ENCODE data around the gene KSR1. TPM values are rescaled to one million over a fixed set of nuclear protein-coding genes. Genes with fewer than 3 reads are reported as not detected.

KSR1 gene
- total and polyA plus RNA-seq, 2 of the 4 experiments (the other 2 are of a cell fraction), result 12.5 to 21.9 TPM

GRCh38 chr17:27429666-27430382 lies 26.4 kb upstream of the KSR1 start:
- in situ Hi-C loops (cut with MboI; ENCODE audit: low sequenced_read_pairs), result loop anchor here (25.0 kb wide), 1 partner anchor 193 kb away; no protein-coding TSS in a partner anchor
- Histone ChIP-seq H3K4ac (ENCODE audit: low read depth, low read length) (no peak overlapping the region), H3K9ac (ENCODE audit: low read depth, low read length) (no peak overlapping the region), H3K27ac (ENCODE audit: insufficient read depth, low read length) (no peak overlapping the region), H2AFZ (replicated peaks; ENCODE audit: low read length, poor library complexity) (no peak overlapping the region), H4K20me1 (ENCODE audit: insufficient read depth, low read length) (no peaks in the 10 kb centered on the region), H4K8ac (ENCODE audit: low read depth in 2 of 2, low read length in 2 of 2) (no peak overlapping the region), H3K4me1 (ENCODE audit: control insufficient read depth, insufficient read depth, low read length) (peaks cover 2% of the 10 kb centered on the region), H3K14ac (replicated peaks; ENCODE audit: low read depth, low read length) (no peak overlapping the region), H3K9me3 (ENCODE audit: control insufficient read depth, insufficient read depth, low read length) (no peaks in the 10 kb centered on the region), H4K91ac (ENCODE audit: insufficient read depth, low read depth, low read length) (no peak overlapping the region), H2AK9ac (replicated peaks; ENCODE audit: low read depth, low read length, poor library complexity) (no peak overlapping the region), H3K4me2 (ENCODE audit: low read depth, low read length) (no peak overlapping the region), H2BK5ac (ENCODE audit: low read depth, low read length, poor library complexity, severe bottlenecking) (no peak overlapping the region), H2AK5ac (ENCODE audit: low read depth, low read length) (no peak overlapping the region), H3K36me3 (ENCODE audit: control insufficient read depth, insufficient read depth, low read length) (no peaks in the 10 kb centered on the region), H3K9me1 (ENCODE audit: insufficient read depth, low read length) (no peaks in the 10 kb centered on the region), H3K18ac (ENCODE audit: low read depth, low read length) (no peak overlapping the region), H2BK15ac (ENCODE audit: low read depth, low read length) (no peak overlapping the region), H3K79me1 (ENCODE audit: low read depth in 1 of 2, low read length in 2 of 2) (no peaks in the 10 kb centered on the region), H3K27me3 (ENCODE audit: control insufficient read depth, insufficient read depth, low read length) (no peaks in the 10 kb centered on the region), H3K56ac (ENCODE audit: extremely low read depth, insufficient read depth, low read length) (no peak overlapping the region), H2BK20ac (ENCODE audit: low read depth, low read length) (no peak overlapping the region), H3K4me3 (ENCODE audit: insufficient read depth, low read depth, low read length) (no peak overlapping the region), H3K23ac (ENCODE audit: low read depth, low read length) (no peak overlapping the region), H4K5ac (ENCODE audit: low read depth, low read length) (no peak overlapping the region), H2BK120ac (ENCODE audit: low read depth, low read length) (no peak overlapping the region)
- WGBS, 2 experiments (ENCODE audit: extremely low coverage in 2 of 2, insufficient read length in 1 of 2), result 81% methylated on average over 15 of the region's 21 CpGs; no CpG with 5 or more reads in 1 of the 2 experiments
- ChIA-PET CTCF (interaction anchor here (0.5 kb wide), 1 partner anchor 18 kb away, joined by 3 read pairs; no protein-coding TSS in a partner anchor), POLR2A (ENCODE audit: unreplicated experiment) (no interaction called here)
- ATAC-seq (ENCODE audit: low read depth), result no peak
- no peak for DNase-seq
- intact Hi-C loops (cut with micrococcal nuclease), result loop anchor here (2.0 to 5.0 kb wide), 2 partner anchors 78 to 183 kb away; no protein-coding TSS in a partner anchor
- dilution Hi-C loops (cut with HindIII; ENCODE audit: low sequenced_read_pairs, unreplicated experiment), result no loop called here
- BruUV-seq (replicated peaks), result no TSS peak
- TF ChIP-seq MAZ (IDR thresholded peaks at IDR 0.05; ENCODE audit: borderline replicate concordance, low read depth, low read length) (no peak), RAD21 (IDR thresholded peaks at IDR 0.05; ENCODE audit: low read length) (no peak), MXI1 (IDR thresholded peaks at IDR 0.05; ENCODE audit: borderline replicate concordance, low read depth, low read length) (no peak), FOS (IDR thresholded peaks at IDR 0.05; ENCODE audit: low read depth, low read length) (no peak), CHD1 (IDR thresholded peaks at IDR 0.05; ENCODE audit: low read depth, low read length) (no peak), POLR2A (IDR thresholded peaks at IDR 0.05; ENCODE audit: low read depth, low read length) (no peak), RCOR1 (IDR thresholded peaks at IDR 0.05; ENCODE audit: insufficient replicate concordance, low read length) (no peak), RFX5 (IDR thresholded peaks at IDR 0.05; ENCODE audit: low read depth, low read length) (no peak), CTCF (conservative IDR thresholded peaks at IDR 0.05; ENCODE audit: low read depth, low read length) (no peak), NFE2L2 (IDR thresholded peaks at IDR 0.05; ENCODE audit: low read depth, low read length) (no peak), MAFK (IDR thresholded peaks at IDR 0.05; ENCODE audit: low read depth, low read length) (no peak), CEBPB (IDR thresholded peaks at IDR 0.05; ENCODE audit: low read depth, low read length) (no peak), USF2 (IDR thresholded peaks at IDR 0.05; ENCODE audit: low read depth, low read length) (no peak), SMC3 (IDR thresholded peaks at IDR 0.05; ENCODE audit: low read depth, low read length) (no peak), BHLHE40 (IDR thresholded peaks at IDR 0.05; ENCODE audit: low read depth, low read length) (no peak)
